HG02571 (cell line): ENCODE measurements around the gene PLCH1.
"Not testable (repeated sequence)": the region's sequence is repeated elsewhere in the genome, so short reads cannot be mapped to it uniquely, and the experiment has no call there.

Source experiments
- ATAC-seq: cut with Tn5 transposase; IDR thresholded peaks from one replicate; pipeline ENCODE4 v1.9.1; 2021; ENCODE audit warnings: mild to moderate bottlenecking, moderate library complexity; ENCODE audit not compliant: unreplicated experiment

The PLCH1 gene

GRCh38 chr3:155425396-155425795 lies 319.5 kb downstream of the PLCH1 start:
- no peak for ATAC-seq

DNA sequence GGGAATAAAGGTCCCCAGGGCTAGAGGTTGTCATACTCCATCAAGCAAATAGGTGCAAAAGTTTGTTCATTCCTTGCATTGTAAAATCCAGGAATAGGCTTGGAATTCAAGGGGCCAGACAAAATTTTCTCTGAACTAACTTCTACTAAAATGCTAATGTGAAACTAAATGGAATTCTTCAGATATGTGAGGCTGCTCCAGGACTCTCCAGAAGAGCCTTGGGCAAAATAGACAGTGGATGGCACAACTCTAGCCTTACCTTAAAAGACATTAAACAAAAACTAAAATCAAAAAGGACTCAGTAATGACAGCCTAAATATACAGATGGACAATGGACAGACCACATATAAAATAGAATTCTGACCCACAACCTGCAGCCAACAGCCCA lies 320.6 kb downstream of the PLCH1 start:
- no peak for ATAC-seq

DNA sequence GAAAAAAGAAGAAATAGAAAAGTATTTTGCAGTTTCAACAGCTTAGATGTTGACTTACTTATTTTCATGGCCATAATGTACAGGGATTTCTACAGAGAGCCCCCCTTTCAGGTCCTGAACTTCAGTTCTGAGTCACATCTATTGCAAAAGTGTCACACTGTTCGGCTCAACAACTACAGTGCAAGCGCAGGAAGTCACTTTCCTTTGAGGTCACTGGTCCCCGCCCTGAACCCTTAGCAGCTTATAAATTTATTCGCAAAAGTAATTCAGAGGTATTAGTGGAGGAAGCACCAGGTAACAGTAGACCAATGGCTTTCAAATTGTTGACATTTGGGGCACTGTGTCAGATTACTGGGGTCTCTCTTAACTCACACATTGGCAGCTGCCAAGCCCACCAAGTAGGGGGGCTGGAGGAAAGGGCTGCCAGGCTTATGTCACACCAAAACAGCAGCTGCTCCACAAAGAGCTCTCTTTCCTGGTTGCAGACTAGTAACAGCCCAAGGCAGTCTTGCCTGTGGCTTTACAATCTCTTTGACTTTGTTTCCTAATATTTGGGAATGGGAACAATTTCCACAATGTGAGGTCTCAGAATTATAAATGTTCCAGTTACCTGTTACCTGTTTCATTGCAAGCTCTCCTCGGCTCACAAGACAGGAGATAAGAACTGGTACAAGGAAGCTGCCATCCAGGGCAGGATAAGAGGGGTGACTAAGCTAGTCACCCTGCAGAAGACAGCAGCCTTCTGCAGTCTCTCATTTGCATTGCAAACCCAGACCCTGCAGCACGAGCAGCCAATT lies 321.1 kb downstream of the PLCH1 start:
- no peak for ATAC-seq

- no peak for ATAC-seq
Measured at GRCh38 chr3:155420881-155421486, 323.9 kb downstream of the PLCH1 start.

GRCh38 chr3:155420406-155420805 lies 324.5 kb downstream of the PLCH1 start:
- ATAC-seq: no peak

DNA sequence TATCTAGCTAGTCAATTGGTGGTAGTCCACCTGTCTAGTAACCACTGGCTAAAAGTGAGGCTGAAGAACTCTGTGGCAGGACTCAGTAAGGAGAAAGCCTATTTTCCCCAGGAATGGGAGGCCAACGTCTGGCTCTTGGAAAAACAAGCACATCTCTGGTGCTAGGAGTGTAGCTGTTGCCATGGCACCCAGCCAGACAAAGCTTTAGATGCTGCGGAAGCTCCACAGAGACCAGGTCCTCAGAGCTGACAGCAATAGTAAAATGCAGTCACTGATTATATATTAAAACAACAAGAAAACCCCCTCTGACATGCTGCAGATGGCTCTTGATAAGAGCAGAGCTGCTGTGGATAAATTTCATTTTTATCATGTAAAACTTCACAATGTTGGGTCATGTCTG lies 326.5 kb downstream of the PLCH1 start:
- no peak for ATAC-seq

DNA sequence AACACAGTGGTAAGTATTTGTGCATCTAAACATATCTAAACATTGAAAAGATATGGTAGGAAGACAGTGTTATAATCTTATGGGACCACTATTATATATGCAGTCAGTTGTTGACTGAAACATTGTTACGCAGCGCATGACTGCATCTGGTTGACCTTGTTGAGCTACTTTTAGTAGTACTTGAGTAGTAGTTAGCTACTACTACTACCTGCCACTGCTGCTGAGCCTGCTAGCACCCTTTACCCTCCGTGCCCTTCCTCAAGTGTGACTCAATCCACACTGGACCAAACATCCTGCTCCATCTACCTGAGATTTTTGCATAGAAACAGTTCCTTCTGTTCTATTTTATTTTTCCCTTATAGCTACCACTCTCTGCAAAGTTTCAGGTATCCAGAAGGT lies 327.8 kb downstream of the PLCH1 start:
- ATAC-seq: no peak

GRCh38 chr3:155416500-155417118 lies 328.3 kb downstream of the PLCH1 start:
- no peak for ATAC-seq

- no peak for ATAC-seq
Measured at GRCh38 chr3:155412904-155413303, 332.0 kb downstream of the PLCH1 start.

- ATAC-seq: no peak
Measured at GRCh38 chr3:155411500-155412223, 333.2 kb downstream of the PLCH1 start.

- ATAC-seq: no peak
Measured at GRCh38 chr3:155409336-155409735, 335.5 kb downstream of the PLCH1 start.

- no peak for ATAC-seq
Measured at GRCh38 chr3:155407971-155408370, 336.9 kb downstream of the PLCH1 start.

DNA sequence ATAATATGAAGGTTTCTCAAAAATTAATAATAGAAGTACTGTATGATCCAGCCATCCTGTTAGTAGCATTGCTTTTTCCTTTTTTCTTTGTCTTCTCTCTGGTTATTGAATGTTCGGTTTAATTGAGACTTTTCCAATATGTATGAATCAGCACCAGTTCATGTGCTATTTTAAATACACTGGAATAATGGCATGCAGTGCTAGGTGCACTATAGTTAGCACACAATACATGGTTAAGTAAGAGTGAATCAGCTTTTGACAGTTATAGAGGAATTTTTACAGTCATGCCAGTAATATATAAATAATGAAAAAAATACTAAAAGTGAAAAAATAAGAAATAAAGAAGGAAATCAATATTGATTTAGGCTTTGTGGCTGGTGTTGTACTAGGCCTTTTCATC lies 337.5 kb downstream of the PLCH1 start:
- no peak for ATAC-seq

- no peak for ATAC-seq
Measured at GRCh38 chr3:155404486-155404885, 340.4 kb downstream of the PLCH1 start.

DNA sequence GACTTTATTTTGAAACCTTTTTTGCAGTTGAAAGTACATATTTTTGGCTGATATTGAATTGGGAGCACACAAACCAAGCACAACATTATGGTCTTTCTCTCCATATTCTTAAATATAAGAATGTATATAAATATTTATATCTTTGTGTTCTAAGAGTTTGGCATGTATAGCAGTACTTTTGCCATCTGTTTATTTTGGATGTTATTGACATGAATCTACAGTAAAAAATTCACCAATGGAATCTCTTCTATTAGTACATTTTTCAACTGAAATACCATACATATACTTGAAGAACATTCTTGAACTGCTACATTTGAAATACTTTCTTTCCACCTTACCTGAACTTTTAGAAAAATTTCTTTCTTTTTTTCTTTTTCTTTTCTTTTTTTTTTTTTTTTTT lies 342.2 kb downstream of the PLCH1 start:
- no peak for ATAC-seq

GRCh38 chr3:155398046-155398445 lies 346.8 kb downstream of the PLCH1 start:
- ATAC-seq: no peak

- not testable (repeated sequence) for ATAC-seq
Measured at GRCh38 chr3:155394896-155395295, 350.0 kb downstream of the PLCH1 start.

- ATAC-seq: no peak
Measured at GRCh38 chr3:155394240-155394639, 350.6 kb downstream of the PLCH1 start.

- ATAC-seq: no peak
Measured at GRCh38 chr3:155393316-155393715, 351.6 kb downstream of the PLCH1 start.

- no peak for ATAC-seq
Measured at GRCh38 chr3:155392138-155392537, 352.7 kb downstream of the PLCH1 start.

- ATAC-seq: no peak
Measured at GRCh38 chr3:155391551-155391958, 353.3 kb downstream of the PLCH1 start.

DNA sequence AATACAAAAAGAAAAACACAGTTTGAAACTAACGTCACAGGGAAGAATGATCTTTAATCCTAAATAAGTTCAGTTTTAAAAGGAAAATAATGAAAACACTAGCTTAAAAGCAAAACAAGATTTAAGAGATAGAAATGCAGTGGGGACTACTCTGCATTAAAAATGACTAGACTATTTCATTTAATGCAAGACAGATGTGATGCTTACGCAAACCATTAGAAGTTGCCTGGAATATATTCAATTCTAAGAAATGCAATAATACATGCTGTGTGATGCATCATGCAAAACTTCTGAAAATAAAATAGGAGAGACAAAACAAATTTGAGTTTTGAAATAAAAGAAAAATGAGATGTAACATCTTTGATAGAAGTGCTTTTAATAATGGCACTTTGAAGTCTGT lies 353.8 kb downstream of the PLCH1 start:
- no peak for ATAC-seq
